HCT116 (cell line): ENCODE data around the gene RHNO1. TPM values are rescaled to one million over a fixed set of nuclear protein-coding genes. Genes with fewer than 3 reads are reported as not detected.

Experiments
- ATAC-seq: fragments of 200-7000 bp; cut with Tn5 transposase; 2 replicates; pipeline ENCODE4 v1.9.1; 2020; ENCODE audit warnings: mild to moderate bottlenecking, moderate library complexity
- BruUV-seq: library from RNA; stranded (reverse); fragments of 400-500 nt; replicated peaks from 2 replicates; lab custom pipeline; 2021; lab: Mats Ljungman, UMichigan
- CTCF ChIA-PET: fragments of 300-600 bp; sonication (Branson Sonifier 250); formaldehyde crosslinking; loops from one replicate; lab custom pipeline; 2021; ENCODE audit warnings: antibody characterized with exemption; lab: Charles Lee
- POLR2A ChIA-PET: fragments of 300-600, 350-600 bp; sonication (Branson Sonifier 250); formaldehyde crosslinking; loops from one replicate; lab custom pipeline; 2021; ENCODE audit warnings: antibody characterized with exemption; lab: Charles Lee
- RAD21 ChIA-PET, 2 experiments: fragments of 300-600 bp; sonication (Branson Sonifier 250); formaldehyde crosslinking; loops; one replicate each; lab custom pipeline; 2023; ENCODE audit warnings: low total read pairs in 2 of 2; ENCODE audit not compliant: uncharacterized antibody in 2 of 2, unreplicated experiment in 2 of 2, low non-redundant PET in 1 of 2; lab: Charles Lee
- DNase-seq: peaks from one replicate; pipeline ENCODE4 v3.0.0-alpha.2; 2010; ENCODE audit warnings: low read depth, low spot score
- H2AFZ ChIP-seq: fragments of 200-600 bp; shearing (Covaris generic), sonication (generic); 2 replicates; pipeline ENCODE4 v1.6.1; 2017; ENCODE audit warnings: low read depth, mixed run types, mixed read lengths, antibody characterized with exemption, low read length; ENCODE audit not compliant: poor library complexity, severe bottlenecking
- H3K27ac ChIP-seq: 2 replicates; pipeline ENCODE4 v1.5.1; 2012; ENCODE audit warnings: low read depth, low read length
- H3K27me3 ChIP-seq: fragments of 200-600 bp; sonication (generic); 2 replicates; pipeline ENCODE4 v1.6.1; 2016; ENCODE audit warnings: mixed run types, low read length, mixed read lengths; ENCODE audit not compliant: insufficient read depth
- H3K36me3 ChIP-seq, 2 experiments: fragments of 200-500 bp in 1 of 2; fragments of 200-600 bp in 1 of 2; sonication (Bioruptor generic) in 1 of 2; sonication (generic) in 1 of 2; 2 replicates each; pipeline versions ENCODE4 v1.5.1 to v1.6.1; 2014 to 2016; ENCODE audit warnings: low read length in 2 of 2, inconsistent platforms in 1 of 2, mixed read lengths in 1 of 2, mixed run types in 1 of 2; ENCODE audit not compliant: insufficient read depth in 2 of 2, control insufficient read depth in 1 of 2
- H3K4me1 ChIP-seq, 2 experiments: fragments of 200-600 bp in 1 of 2; sonication (generic) in 1 of 2; 2 replicates each; pipeline versions ENCODE4 v1.5.1 to v1.6.1; 2012 to 2017; ENCODE audit warnings: low read length in 2 of 2, inconsistent platforms in 1 of 2, mild to moderate bottlenecking in 1 of 2, mixed read lengths in 1 of 2, mixed run types in 1 of 2, moderate library complexity in 1 of 2; ENCODE audit not compliant: insufficient read depth in 2 of 2, control insufficient read depth in 1 of 2
- H3K4me2 ChIP-seq: fragments of 200-600 bp; sonication (generic); 2 replicates; pipeline ENCODE4 v1.6.1; 2017; ENCODE audit warnings: mixed run types, low read length, mixed read lengths
- H3K4me3 ChIP-seq, 2 experiments: fragments of 200-600 bp in 1 of 2; sonication (generic) in 1 of 2; replicated peaks in 1 of 2; 2 replicates each; pipeline ENCODE4 v1.5.1; 2011 to 2016; ENCODE audit warnings: low read length in 2 of 2, control low read depth in 1 of 2, low read depth in 1 of 2, mild to moderate bottlenecking in 1 of 2, mixed read lengths in 1 of 2, mixed run types in 1 of 2
- H3K79me2 ChIP-seq: fragments of 200-600 bp; sonication (generic); 2 replicates; pipeline ENCODE4 v1.6.1; 2017; ENCODE audit warnings: mild to moderate bottlenecking, mixed run types, low read length, moderate library complexity, mixed read lengths; ENCODE audit not compliant: insufficient read depth
- H3K9ac ChIP-seq: fragments of 200-600 bp; sonication (generic); 2 replicates; pipeline ENCODE4 v1.6.1; 2016; ENCODE audit warnings: low read length, mixed read lengths
- H3K9me2 ChIP-seq: fragments of 200-600 bp; sonication (generic), shearing (Covaris generic); 2 replicates; pipeline ENCODE4 v1.6.1; 2017; ENCODE audit warnings: mixed run types, mild to moderate bottlenecking, moderate library complexity; ENCODE audit not compliant: insufficient read depth
- H3K9me3 ChIP-seq, 2 experiments: fragments of 200-500 bp in 1 of 2; fragments of 200-600 bp in 1 of 2; sonication (Bioruptor generic) in 1 of 2; sonication (generic) in 1 of 2; 2 replicates each; pipeline ENCODE4 v1.6.1; 2014 to 2017; ENCODE audit warnings: low read length in 2 of 2, mixed read lengths in 2 of 2, inconsistent platforms in 1 of 2, low read depth in 1 of 2, mild to moderate bottlenecking in 1 of 2, mixed run types in 1 of 2, moderate library complexity in 1 of 2; ENCODE audit not compliant: control insufficient read depth in 1 of 2, insufficient read depth in 1 of 2
- H4K20me1 ChIP-seq: fragments of 200-600 bp; sonication (generic), shearing (Covaris generic); 2 replicates; pipeline ENCODE4 v1.6.1; 2017; ENCODE audit warnings: mixed run types, mild to moderate bottlenecking, moderate library complexity; ENCODE audit not compliant: insufficient read depth
- CEBPB ChIP-seq: IDR thresholded peaks from 2 replicates; pipeline ENCODE4 v1.6.1; 2012; ENCODE audit warnings: low read depth
- EGR1 ChIP-seq: IDR thresholded peaks from 2 replicates; pipeline ENCODE4 v1.6.1; 2012; ENCODE audit warnings: low read depth
- EZH2phosphoT487 ChIP-seq: fragments of 200-600 bp; IDR thresholded peaks from 2 replicates; pipeline ENCODE4 v1.6.1; 2018; ENCODE audit warnings: antibody characterized with exemption, borderline replicate concordance
- FOSL1 ChIP-seq: IDR thresholded peaks from 2 replicates; pipeline ENCODE4 v1.6.1; 2012; ENCODE audit warnings: low read depth
- POLR2A ChIP-seq: IDR thresholded peaks from 2 replicates; pipeline ENCODE4 v1.7.0; 2011; ENCODE audit warnings: borderline replicate concordance; ENCODE audit not compliant: insufficient read depth, insufficient read length; ENCODE audit errors: extremely low read depth
- RAD21 ChIP-seq: IDR thresholded peaks from 2 replicates; pipeline ENCODE4 v1.6.1; 2012; ENCODE audit warnings: low read depth, mild to moderate bottlenecking
- SIN3A ChIP-seq: IDR thresholded peaks from 2 replicates; pipeline ENCODE4 v1.6.1; 2012; ENCODE audit warnings: low read depth
- SP1 ChIP-seq: IDR thresholded peaks from 2 replicates; pipeline ENCODE4 v1.6.1; 2012; ENCODE audit warnings: low read depth
- TCF7L2 ChIP-seq: IDR thresholded peaks from 2 replicates; pipeline ENCODE4 v1.7.0; 2011; ENCODE audit warnings: borderline replicate concordance, inconsistent platforms; ENCODE audit not compliant: insufficient read depth, insufficient read length; ENCODE audit errors: extremely low read depth
- YY1 ChIP-seq: IDR thresholded peaks from 2 replicates; pipeline ENCODE4 v1.6.1; 2011; ENCODE audit warnings: low read length, low read depth, moderate library complexity, mild to moderate bottlenecking; ENCODE audit not compliant: insufficient replicate concordance; ENCODE audit errors: extremely low read depth
- ZFX ChIP-seq: fragments of 450-650 bp; IDR thresholded peaks from 2 replicates; pipeline ENCODE4 v1.6.1; 2017
- intact Hi-C: fragments of 100-400 bp; cut with micrococcal nuclease; formaldehyde crosslinking; loops from 2 replicates; pipeline ENCODE4 v1.10.0; 2022
- total RNA-seq: library from RNA; stranded (reverse); gene quantifications from one replicate; pipeline ENCODE4 v1.2.1, GENCODE V29; 2021; ENCODE audit not compliant: unreplicated experiment

RHNO1 gene
- total RNA-seq, 1 experiment from 2014 or later = 29.7 TPM

DNA sequence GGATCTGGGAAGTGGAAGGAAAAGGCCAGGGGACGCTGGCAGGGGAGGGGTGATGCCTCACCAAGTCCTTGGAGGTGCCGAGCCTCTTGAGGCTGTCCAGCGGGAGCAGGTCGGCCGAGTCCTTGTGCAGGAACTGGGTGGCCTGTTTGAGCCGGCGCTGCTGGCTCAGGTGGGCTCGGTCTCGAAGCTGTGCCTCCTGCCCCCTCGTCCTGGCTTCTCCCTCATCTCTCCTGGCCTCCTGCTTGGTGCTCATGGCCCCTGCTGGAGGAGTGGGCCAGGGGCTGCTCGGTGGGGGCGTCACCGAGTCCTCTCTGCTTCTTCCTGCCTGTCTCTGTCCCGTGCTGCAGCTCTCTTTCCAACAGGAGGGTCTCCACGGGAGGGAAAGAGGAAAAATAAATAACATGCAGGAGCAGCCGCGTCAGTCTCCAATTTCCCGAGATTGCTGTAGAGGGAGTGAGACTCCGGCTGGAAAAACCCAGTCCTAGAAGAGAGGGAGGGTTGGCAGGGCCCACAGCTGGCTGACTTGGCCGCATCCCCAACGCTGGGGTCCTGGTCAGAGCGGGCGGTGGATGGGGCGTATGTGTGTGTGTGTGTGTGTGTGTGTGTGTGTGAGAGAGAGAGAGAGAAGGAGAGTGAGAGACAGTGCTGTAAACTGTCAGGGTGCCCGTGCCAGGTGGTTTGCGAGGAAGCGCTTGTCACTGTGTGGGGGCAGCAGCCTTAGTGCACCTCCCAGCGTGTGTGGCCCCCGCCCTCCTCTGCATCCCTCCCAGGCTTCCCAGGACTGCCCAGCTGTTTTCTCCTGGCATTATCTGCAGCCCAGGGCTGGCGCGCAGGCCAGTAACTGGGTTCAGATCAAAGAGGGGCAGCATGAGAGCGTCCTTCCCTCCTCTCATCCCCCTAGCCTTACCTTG lies 42.2 kb upstream of the RHNO1 start, which contains the start of gene NRIP2:
Gene NRIP2 (minus strand): TSS at position 455 of the 911 bp plus-strand sequence. CDS start 52 bp downstream, at position 403.
- H4K20me1 ChIP-seq = no peaks in the 10 kb centered on the region
- H3K27me3 ChIP-seq = no peaks in the 10 kb centered on the region
- H3K9me3 ChIP-seq = no peaks in the 10 kb centered on the region
- ChIA-PET POLR2A (no interaction called here), RAD21 (no interaction called here), CTCF (no interaction called here)
- H3K36me3 ChIP-seq = 0 out of 4 replicates have a peak, but pooled peaks cover 0 to 3% of the 10 kb centered on the region in 2 experiments
- H3K4me1 ChIP-seq = no peaks in the 10 kb centered on the region
- no peaks in the 10 kb centered on the region for H3K9me2 ChIP-seq
- intact Hi-C loops = no loop called here
- no peak within 1 kb of the TSS for H3K9ac ChIP-seq
- no TSS peak for BruUV-seq
- H3K4me2 ChIP-seq = no peak within 1 kb of the TSS
- H3K27ac ChIP-seq = no peak within 1 kb of the TSS
- TF ChIP-seq ZFX (no peak), YY1 (no peak), CEBPB (no peak), EGR1 (no peak), POLR2A (no peak), RAD21 (no peak), EZH2phosphoT487 (no peak), SIN3A (no peak), FOSL1 (no peak), SP1 (no peak), TCF7L2 (no peak)
- no peak for DNase-seq
- ATAC-seq = 0 out of 2 replicates have a peak, but pooled peaks have one; percentile 23
- H2AFZ ChIP-seq = no peak within 1 kb of the TSS
- H3K4me3 ChIP-seq = no peak within 1 kb of the TSS
- no peaks in the 10 kb centered on the region for H3K79me2 ChIP-seq
